ENCODE data around the gene PJVK. TPM values are rescaled to one million over a fixed set of nuclear protein-coding genes. Genes with fewer than 3 reads are reported as not detected.
A peak's percentile ranks its signal among the peaks of the same experiment; 100 is the strongest.

The PJVK gene
- total and polyA plus RNA-seq, 2 of the 13 experiments (the other 11 are each of a cell fraction or from before 2014, with no cell fraction given), result 1.2 to 2.6 TPM

- no peak for TF ChIP-seq BCLAF1 (IDR thresholded peaks at IDR 0.05)
- TF ChIP-seq ZNF337 (CRISPR knock-in tag; IDR thresholded peaks at IDR 0.05; ENCODE audit: borderline replicate concordance, low read depth), result no peak
- TF ChIP-seq SAP130 (CRISPR knock-in tag; IDR thresholded peaks at IDR 0.05; ENCODE audit: low read depth), result peak; percentile 92
- no peak for TF ChIP-seq ZBTB14 (CRISPR knock-in tag; IDR thresholded peaks at IDR 0.05)
- peak; percentile 47; the same call in 1 of the 2 replicates for TF ChIP-seq HNRNPUL1 (IDR thresholded peaks at IDR 0.05; ENCODE audit: low read depth, low read length)
- TF ChIP-seq ZNF569 (CRISPR knock-in tag; IDR thresholded peaks at IDR 0.05; ENCODE audit: borderline replicate concordance), result no peak
- peak; percentile 28; the same call in 1 of the 2 replicates for TF ChIP-seq ZNF639 (CRISPR knock-in tag; conservative IDR thresholded peaks at IDR 0.05)
- no peak for TF ChIP-seq ZKSCAN8 (CRISPR knock-in tag; IDR thresholded peaks at IDR 0.05; ENCODE audit: borderline replicate concordance)
- TF ChIP-seq ONECUT2 (CRISPR knock-in tag; IDR thresholded peaks at IDR 0.05), result no peak
- no peak for TF ChIP-seq TBX3 (IDR thresholded peaks at IDR 0.05; ENCODE audit: borderline replicate concordance)
- TF ChIP-seq ZNF816 (CRISPR knock-in tag; IDR thresholded peaks at IDR 0.05; ENCODE audit: borderline replicate concordance), result peak; percentile 97
- TF ChIP-seq KLF13 (CRISPR knock-in tag; IDR thresholded peaks at IDR 0.05), result no peak
- peak; percentile 40; the same call in 1 of the 2 replicates for TF ChIP-seq TMF1 (CRISPR knock-in tag; IDR thresholded peaks at IDR 0.05; ENCODE audit: low read depth)
- 0 out of 2 replicates have a peak, but pooled peaks have one; percentile 35 for TF ChIP-seq ZNF232 (CRISPR knock-in tag; IDR thresholded peaks at IDR 0.05; ENCODE audit: borderline replicate concordance)
- no peak for TF ChIP-seq CREBL2 (CRISPR knock-in tag; IDR thresholded peaks at IDR 0.05; ENCODE audit: borderline replicate concordance)
- TF ChIP-seq TP53 (CRISPR knock-in tag; conservative IDR thresholded peaks at IDR 0.05), result no peak
- TF ChIP-seq ATF1 (CRISPR knock-in tag; IDR thresholded peaks at IDR 0.05), result 0 out of 2 replicates have a peak, but pooled peaks have one; percentile 21
- no peak for TF ChIP-seq KMT2A (CRISPR knock-in tag; IDR thresholded peaks at IDR 0.05)
- TF ChIP-seq MEIS1 (CRISPR knock-in tag; IDR thresholded peaks at IDR 0.05; ENCODE audit: borderline replicate concordance), result no peak; the same call in 1 of the 2 replicates
- TF ChIP-seq HIVEP1 (CRISPR knock-in tag; IDR thresholded peaks at IDR 0.05), result peak; percentile 42; the same call in 1 of the 2 replicates
- TF ChIP-seq EP300 (IDR thresholded peaks at IDR 0.05; ENCODE audit: low read depth in 2 of 2, low read length in 2 of 2), result peak in 1 of 2 experiments; percentile 11; a peak in 2 of 4 replicates
- no peak for TF ChIP-seq EP300 (CRISPR knock-in tag; IDR thresholded peaks at IDR 0.05; ENCODE audit: borderline replicate concordance)
- no peak for TF ChIP-seq ZBTB8A (CRISPR knock-in tag; IDR thresholded peaks at IDR 0.05; ENCODE audit: borderline replicate concordance, low read depth)
- TF ChIP-seq FOXM1 (CRISPR knock-in tag; IDR thresholded peaks at IDR 0.05), result no peak
Observed at GRCh38 chr2:178480227-178481181, 29.3 kb downstream of the PJVK start, which contains the start of gene PLEKHA3 (continued).
